Erythroblast (primary cell): ENCODE data around the gene DYNLT4.

ENCODE experiments used
- GATA1 ChIP-seq: IDR thresholded peaks from 2 replicates; pipeline ENCODE4 v1.6.1; 2011; ENCODE audit warnings: low read depth, mild to moderate bottlenecking, control low read depth, low read length, moderate library complexity
- POLR2A ChIP-seq: IDR thresholded peaks from 2 replicates; pipeline ENCODE4 v1.6.1; 2011; ENCODE audit warnings: mild to moderate bottlenecking, low read length

DNA sequence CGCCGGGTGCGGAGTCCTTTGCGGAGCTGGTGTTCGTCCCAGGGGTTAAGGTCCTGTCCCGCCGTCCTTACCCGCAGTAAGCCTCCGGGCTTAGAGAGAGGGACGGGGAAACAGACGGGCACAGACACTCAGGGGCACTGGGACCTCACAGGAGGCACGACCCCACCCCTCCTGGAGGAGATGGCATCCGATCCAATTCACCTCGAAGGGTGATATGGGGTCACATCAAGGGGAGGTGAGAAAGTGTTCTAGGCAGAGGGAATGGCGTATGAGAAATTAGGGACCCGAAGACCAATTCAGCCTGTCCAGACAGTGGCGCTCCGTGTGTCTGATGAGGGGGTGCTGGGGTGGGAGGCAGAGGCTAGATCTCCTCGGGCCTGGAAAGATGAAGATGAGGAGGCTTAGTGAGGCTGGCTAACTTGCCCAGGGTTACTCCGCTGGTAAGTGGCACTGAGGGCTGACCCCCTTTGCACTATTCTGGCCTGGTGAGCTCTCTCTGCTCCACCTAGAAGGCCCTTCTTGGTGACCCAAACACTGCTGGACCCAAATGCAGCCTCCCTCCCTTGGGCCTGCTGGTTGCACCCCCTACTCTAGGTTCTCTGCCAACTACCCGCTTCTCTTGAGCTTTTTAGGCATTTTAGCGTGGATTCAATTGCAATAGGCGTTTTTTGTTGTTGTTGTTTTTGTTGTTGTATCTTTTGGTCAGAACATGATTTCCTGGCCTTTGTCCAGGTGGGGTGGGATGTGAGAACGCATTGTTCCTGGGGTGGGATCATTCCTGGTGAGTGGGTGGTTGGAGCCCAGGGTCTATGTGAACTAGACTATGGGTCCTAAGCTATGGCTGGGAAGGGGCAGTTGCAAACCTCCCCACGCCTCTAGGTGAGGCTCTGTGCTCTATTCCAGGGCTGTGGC is 13.4 kb upstream of the DYNLT4 start:
- TF ChIP-seq POLR2A (no peak), GATA1 (no peak)
